GM20000 (cell line): ENCODE measurements around the gene DDX39A.
A peak's percentile ranks its signal among the peaks of the same experiment; 100 is the strongest.

Experiments
- DNase-seq: peaks from one replicate; pipeline ENCODE4 v3.0.0; 2012; ENCODE audit warnings: low spot score
- TF ChIP-seq, protein P1 (sequence below): IDR thresholded peaks from 2 replicates; pipeline ENCODE4 v1.5.1; 2012; ENCODE audit warnings: mild to moderate bottlenecking, control low read depth; ENCODE audit errors: extremely low read depth, missing control alignments

The DDX39A gene

DNA sequence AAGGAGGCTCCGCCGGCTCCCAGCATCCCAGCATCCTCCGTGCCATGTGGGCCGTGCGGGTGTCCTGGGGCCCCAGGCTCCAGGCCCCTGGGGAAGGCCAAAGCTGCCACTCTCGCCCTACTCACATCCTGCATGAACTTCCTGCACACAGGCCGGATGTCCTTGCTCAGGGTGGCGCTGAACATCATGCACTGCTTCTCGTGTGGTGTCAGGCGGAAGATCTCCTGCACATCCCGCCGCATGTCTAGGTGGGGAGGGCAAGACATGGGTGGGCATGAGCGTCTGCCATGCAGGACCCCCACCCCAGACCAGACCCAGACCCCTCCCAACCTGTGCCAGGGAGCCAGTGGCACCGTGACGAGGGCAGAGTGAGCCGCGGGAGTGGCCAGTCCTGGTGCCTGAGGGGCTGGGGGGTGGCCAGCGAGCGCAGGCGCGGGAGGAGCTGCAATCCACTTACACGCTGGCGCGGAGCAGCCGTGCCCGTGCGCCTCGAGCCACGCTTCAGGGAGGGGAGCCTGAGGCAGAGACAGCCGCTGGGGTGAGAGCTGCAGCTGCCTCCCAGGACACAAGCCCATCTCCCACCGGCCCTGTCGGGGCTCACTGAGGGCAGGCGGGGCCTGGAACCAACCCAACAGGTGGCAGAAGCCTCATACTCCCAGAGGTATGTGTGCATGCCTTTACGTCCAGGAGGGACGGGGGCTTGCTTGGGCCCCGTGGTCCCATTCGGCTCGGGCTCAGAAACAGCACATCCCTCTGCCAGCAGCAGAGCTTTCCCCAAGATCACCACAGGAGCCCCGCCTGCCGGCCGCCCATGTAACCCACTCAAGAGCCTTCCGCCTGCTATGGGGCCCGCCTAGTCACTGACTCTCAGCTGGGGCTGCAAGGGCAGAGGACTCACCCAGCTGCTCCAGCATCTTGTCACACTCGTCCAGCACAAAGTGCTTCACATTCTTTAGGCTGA lies 8.8 kb downstream of the DDX39A start:
- TF ChIP-seq, protein P1, sequence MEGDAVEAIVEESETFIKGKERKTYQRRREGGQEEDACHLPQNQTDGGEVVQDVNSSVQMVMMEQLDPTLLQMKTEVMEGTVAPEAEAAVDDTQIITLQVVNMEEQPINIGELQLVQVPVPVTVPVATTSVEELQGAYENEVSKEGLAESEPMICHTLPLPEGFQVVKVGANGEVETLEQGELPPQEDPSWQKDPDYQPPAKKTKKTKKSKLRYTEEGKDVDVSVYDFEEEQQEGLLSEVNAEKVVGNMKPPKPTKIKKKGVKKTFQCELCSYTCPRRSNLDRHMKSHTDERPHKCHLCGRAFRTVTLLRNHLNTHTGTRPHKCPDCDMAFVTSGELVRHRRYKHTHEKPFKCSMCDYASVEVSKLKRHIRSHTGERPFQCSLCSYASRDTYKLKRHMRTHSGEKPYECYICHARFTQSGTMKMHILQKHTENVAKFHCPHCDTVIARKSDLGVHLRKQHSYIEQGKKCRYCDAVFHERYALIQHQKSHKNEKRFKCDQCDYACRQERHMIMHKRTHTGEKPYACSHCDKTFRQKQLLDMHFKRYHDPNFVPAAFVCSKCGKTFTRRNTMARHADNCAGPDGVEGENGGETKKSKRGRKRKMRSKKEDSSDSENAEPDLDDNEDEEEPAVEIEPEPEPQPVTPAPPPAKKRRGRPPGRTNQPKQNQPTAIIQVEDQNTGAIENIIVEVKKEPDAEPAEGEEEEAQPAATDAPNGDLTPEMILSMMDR = no peak
- peak; percentile 12 for DNase-seq

DNA sequence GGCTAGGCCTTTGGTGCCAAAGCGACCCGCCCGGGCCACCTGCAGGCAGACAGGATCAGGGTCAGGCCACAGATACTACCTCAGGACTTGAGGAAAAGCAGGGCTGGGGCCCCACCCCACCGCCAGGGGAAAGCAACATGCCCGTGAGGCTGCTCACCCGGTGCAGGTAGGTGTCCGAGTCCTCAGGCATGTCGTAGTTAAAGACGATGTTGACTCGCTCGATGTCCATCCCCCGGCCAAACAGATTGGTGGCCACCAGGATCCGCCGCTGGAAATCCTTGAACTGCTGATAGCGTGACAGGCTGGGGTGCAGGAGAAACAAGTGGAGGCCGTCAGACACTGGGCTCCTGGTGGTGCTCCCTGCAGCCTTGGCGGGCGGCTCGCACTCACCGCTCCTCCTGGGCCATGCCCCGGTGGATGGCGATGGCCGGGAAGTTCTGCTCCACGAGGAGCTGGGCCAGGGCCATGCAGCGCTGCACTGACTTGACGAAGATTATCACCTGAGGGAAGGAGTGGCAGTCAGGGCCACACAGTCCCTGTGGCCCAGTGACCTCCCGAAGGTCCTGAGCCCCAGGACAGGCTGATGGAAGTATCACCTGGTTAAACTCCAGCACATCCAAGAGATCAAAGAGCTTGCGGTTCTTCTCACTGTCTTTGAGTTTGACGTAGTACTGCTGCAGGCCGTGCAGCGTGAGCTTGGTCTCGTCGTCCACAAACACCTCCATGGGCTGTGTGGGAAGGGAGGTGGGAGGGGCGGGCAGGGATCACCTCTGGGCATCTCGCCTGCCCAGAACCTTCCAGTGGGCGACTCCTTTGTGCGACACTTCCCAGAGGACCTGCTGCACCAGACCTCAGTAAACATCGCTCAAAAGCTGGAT lies 9.8 kb downstream of the DDX39A start:
- TF ChIP-seq, protein P1 = no peak
- no peak for DNase-seq

DNA sequence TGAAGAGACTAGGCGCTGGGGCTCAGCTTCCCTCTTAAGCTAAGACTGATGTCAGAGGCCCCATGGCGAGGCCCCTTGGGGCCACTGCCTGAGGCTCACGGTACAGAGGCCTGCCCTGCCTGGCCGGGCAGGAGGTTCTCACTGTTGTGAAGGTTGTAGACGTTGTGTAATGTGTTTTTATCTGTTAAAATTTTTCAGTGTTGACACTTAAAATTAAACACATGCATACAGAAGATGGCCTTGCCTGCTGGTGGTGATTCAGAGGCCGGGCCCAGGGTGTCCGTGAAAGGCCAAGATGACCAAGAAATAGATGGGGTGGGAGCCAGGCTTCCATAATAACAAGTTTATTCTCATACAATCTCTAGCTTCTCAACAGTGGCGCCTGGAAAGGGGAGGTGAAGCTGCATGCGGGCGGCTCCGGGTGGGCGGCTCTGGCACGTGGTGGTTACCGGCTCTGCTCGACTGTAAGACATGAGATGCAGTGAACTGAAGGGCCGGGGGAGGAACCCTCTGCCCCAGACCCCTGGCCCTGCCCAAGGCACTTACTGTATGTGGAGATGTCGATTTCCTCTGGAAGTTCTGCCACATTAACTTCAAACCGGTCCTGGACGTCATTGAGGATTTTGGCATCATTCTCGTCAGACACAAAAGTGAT lies 10.5 kb downstream of the DDX39A start:
- TF ChIP-seq, protein P1 = no peak
- DNase-seq = no peak

DNA sequence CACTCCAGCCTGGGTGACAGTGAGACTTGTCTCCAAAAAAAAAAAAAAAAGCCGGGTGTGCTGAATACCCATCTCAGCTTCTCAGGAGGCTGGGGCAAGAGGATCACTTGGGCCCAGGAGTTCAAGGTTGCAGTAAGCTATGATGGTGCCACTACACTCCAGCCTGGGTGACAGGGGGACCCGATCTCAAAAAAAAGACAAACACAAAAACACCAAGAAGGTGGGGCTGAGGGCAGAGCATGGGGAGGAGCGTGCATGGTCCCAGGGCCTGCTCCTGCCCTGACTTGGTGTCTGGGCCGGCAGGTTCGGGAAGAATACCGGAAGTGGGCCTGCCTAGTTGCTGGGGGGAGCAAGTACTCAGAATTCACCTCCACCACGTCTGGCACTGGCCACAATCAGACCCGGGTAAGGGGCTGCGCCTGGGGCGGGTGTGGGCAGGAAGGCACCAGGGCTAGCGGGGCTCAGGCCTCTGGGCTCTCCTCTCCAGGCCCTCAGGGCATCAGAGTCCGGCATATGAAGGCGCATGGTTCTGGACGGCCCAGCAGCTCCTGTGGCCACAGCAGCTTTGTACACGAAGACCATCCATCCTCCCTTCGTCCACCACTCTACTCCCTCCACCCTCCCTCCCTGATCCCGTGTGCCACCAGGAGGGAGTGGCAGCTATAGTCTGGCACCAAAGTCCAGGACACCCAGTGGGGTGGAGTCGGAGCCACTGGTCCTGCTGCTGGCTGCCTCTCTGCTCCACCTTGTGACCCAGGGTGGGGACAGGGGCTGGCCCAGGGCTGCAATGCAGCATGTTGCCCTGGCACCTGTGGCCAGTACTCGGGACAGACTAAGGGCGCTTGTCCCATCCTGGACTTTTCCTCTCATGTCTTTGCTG lies 11.3 kb downstream of the DDX39A start:
- TF ChIP-seq, protein P1 = no peak
- DNase-seq = no peak

DNA sequence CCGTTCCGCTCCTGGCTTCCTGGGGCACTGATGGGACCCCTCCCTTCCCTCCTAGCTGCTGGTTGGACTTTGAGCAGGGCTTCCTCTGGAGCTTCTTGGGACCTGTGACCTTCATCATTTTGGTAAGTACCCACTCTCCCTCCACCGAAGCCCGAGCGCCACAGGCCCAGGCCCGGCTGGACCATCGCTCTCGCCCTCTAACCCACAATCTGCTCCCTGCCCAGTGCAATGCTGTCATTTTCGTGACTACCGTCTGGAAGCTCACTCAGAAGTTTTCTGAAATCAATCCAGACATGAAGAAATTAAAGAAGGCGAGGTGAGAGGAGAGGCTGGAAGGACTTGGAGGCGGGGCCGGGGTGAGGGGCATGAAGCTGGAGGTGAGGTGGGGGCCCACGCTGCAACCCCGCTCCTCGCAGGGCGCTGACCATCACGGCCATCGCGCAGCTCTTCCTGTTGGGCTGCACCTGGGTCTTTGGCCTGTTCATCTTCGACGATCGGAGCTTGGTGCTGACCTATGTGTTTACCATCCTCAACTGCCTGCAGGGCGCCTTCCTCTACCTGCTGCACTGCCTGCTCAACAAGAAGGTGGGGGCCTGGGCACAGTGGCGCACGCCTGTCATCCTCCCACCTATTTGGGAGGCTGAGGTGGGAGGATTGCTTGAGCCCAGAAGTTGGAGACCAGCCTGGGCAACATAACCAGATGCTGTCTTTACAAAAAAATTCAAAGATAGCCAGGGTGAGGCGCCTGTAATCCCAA lies 12.3 kb downstream of the DDX39A start:
- TF ChIP-seq, protein P1 = no peak
- DNase-seq = no peak
